Heart left ventricle (tissue), 13 donors: ENCODE data around the gene ZNF524.

Experiments used
- POLR2A ChIP-seq, 2 donors: fragments of 450-650 bp; IDR thresholded peaks; one replicate each; pipeline ENCODE4 v1.6.1; 2017; ENCODE audit warnings: antibody characterized with exemption in 2 of 2, mild to moderate bottlenecking in 2 of 2, moderate library complexity in 2 of 2
- TF ChIP-seq, protein P1 (sequence below), 12 donors: fragments of 200-600 bp; sonication (generic) in 4 of 12; IDR thresholded peaks; one replicate each; pipeline versions ENCODE4 v1.5.0 to v1.8.0; 2018 to 2022; ENCODE audit warnings: antibody characterized with exemption in 12 of 12, mild to moderate bottlenecking in 5 of 12
- donor health status: ischemic (EF 13 %, LVEDD 7.1; RV severe dilation, severe dysfunction).
- donor health status: DM: no; HTN: yes; CAD: no.
- donor health status: DM: no; HTN: no; CAD: no.
- donor health status: ischemic (EF 25% LVEDD 6.9; RV normal size, moderate dysfunction).
- donor health status: ischemic (EF 25% LVEDD 5.7; RV mildly dilated, moderate dysfunction).
- donor health status: ischemic (EF 35%, LVEDD 5.7; RV mildly dilated, moderate dysfunction).
- donor health status: nonischemic (EF 11% LVEDD 7.7; RV severe dilation, severe dysfunction).
- donor health status: DM: yes; HTN: yes; CAD: no.
- donor health status: PGD.
- donor health status: ischemic (EF 29% LVEDD 5.4; RV normal size, mild dysfunction).
- donor health status: nonischemic (EF 23%, LVEDD 6.1; RV moderate dilation, normal function).

DNA sequence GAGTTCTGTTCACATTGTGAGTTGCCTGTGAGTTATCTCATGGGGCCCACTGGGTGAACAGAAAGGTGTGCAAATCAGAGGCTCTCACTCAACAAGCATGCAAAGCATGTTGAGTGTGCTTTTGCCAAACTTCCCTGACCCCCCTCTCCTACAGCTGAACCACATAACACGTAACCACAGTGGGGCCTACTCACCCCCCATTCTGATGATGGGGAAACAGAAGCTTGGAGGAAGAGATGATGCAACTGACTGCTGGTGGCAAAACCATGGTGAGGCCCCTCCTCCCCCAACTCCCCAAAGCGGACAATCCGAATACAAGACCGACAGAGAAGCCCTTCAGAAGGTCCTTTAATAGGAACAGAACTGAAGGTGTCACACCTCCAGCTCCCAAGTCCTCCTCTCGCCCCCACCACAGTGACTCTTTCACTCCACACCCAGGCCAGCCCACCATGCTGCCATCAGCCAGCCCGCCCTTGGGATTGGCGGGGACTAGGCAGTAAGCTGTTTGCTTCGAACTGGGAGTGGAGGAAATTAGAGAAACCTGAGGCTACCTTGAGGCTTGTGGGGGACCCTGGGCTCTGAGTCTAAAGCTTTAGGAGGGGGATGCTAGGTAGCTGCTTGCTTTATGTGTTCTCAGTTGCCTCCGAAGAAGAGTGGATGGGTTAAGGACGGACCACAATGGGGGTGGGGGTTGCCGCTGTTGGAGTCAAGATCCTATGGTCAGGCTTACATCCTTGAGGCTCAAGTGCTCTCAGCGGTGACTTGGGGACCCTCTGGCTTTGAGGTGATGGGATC is 20.5 kb downstream of the ZNF524 start:
- TF ChIP-seq, protein P1, sequence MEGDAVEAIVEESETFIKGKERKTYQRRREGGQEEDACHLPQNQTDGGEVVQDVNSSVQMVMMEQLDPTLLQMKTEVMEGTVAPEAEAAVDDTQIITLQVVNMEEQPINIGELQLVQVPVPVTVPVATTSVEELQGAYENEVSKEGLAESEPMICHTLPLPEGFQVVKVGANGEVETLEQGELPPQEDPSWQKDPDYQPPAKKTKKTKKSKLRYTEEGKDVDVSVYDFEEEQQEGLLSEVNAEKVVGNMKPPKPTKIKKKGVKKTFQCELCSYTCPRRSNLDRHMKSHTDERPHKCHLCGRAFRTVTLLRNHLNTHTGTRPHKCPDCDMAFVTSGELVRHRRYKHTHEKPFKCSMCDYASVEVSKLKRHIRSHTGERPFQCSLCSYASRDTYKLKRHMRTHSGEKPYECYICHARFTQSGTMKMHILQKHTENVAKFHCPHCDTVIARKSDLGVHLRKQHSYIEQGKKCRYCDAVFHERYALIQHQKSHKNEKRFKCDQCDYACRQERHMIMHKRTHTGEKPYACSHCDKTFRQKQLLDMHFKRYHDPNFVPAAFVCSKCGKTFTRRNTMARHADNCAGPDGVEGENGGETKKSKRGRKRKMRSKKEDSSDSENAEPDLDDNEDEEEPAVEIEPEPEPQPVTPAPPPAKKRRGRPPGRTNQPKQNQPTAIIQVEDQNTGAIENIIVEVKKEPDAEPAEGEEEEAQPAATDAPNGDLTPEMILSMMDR (IDR thresholded peaks at IDR 0.05), result no peak
- no peak for TF ChIP-seq POLR2A (IDR thresholded peaks at IDR 0.05)
